ENCODE results near the gene SCARF2.

DNA sequence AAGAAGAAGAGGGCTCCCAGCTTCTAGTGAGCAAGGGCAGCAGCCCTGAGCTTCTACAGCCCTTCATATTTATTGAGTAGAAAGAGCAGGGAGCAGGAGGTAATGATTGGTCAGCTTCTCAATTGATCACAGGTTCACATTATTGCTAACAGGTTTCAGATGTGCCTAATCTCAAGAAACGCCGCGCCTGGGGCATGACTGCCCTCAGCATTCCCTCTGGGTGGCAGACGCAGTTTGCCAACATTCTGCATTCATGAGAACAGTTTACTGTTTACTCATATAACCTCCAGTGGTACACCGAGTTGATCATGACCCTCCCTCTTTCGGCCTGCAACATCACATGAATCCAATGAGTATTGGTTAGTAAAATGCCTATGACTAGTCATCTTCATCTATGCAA, 48.3 kb downstream of the SCARF2 start:
- TF ChIP-seq CTCF (conservative IDR thresholded peaks at IDR 0.05): no peak
- TF ChIP-seq ZFX (IDR thresholded peaks at IDR 0.05): no peak

Data from C4-2B (cell line).